SU-DHL-6 (cell line): ENCODE results near the gene ITPA.

ENCODE experiments used
- H2AFZ ChIP-seq: fragments of 200-600 bp; sonication (generic); 2 replicates; pipeline ENCODE4 v1.6.1; 2014; ENCODE audit warnings: low read depth, mild to moderate bottlenecking, moderate library complexity, mixed read lengths, antibody characterized with exemption, low read length; ENCODE audit not compliant: severe bottlenecking
- H3F3A ChIP-seq: fragments of 200-600 bp; shearing (Covaris generic); 2 replicates; pipeline ENCODE4 v1.6.0; 2016; ENCODE audit warnings: antibody characterized with exemption, mild to moderate bottlenecking; ENCODE audit not compliant: insufficient read depth
- H3K27ac ChIP-seq: fragments of 200-600 bp; sonication (generic); 2 replicates; pipeline ENCODE4 v1.5.1; 2016; ENCODE audit warnings: low read depth, mild to moderate bottlenecking, low read length, moderate library complexity, mixed read lengths
- H3K27me3 ChIP-seq: fragments of 200-600 bp; sonication (generic), shearing (Covaris generic); 2 replicates; pipeline ENCODE4 v1.6.0; 2014; ENCODE audit warnings: mild to moderate bottlenecking, low read length
- H3K36me3 ChIP-seq: fragments of 200-600 bp; sonication (generic); 2 replicates; pipeline ENCODE4 v1.6.1; 2014; ENCODE audit warnings: mild to moderate bottlenecking, low read length, mixed read lengths
- H3K4me2 ChIP-seq: fragments of 300-600, 200-600 bp; shearing (Covaris generic), sonication (generic); 2 replicates; pipeline ENCODE4 v1.6.0; 2014; ENCODE audit warnings: low read length, low read depth, mild to moderate bottlenecking; ENCODE audit not compliant: poor library complexity, severe bottlenecking
- H3K4me3 ChIP-seq: fragments of 200-600 bp; sonication (generic); 2 replicates; pipeline ENCODE4 v1.5.1; 2014; ENCODE audit warnings: antibody characterized with exemption, low read length, mild to moderate bottlenecking, mixed read lengths; ENCODE audit not compliant: insufficient read depth, poor library complexity, severe bottlenecking
- H3K79me2 ChIP-seq: fragments of 200-600 bp; sonication (generic); 2 replicates; pipeline ENCODE4 v1.6.1; 2014; ENCODE audit warnings: mild to moderate bottlenecking, low read length, moderate library complexity; ENCODE audit not compliant: insufficient read depth
- H3K9ac ChIP-seq: fragments of 200-600 bp; sonication (generic); 2 replicates; pipeline ENCODE4 v1.7.0; 2014; ENCODE audit warnings: mild to moderate bottlenecking, low read length
- H3K9me2 ChIP-seq: fragments of 200-600 bp; sonication (generic); replicated peaks from 2 replicates; pipeline ENCODE4 v1.6.1; 2014; ENCODE audit warnings: low read length; ENCODE audit not compliant: insufficient read depth
- H3K9me3 ChIP-seq: fragments of 200-600 bp; sonication (generic); 2 replicates; pipeline ENCODE4 v1.6.1; 2014; ENCODE audit warnings: low read length, mixed read lengths; ENCODE audit not compliant: insufficient read depth
- H4K20me1 ChIP-seq: fragments of 200-600 bp; sonication (generic); 2 replicates; pipeline ENCODE4 v1.6.1; 2014; ENCODE audit warnings: low read depth, mild to moderate bottlenecking, antibody characterized with exemption, low read length, moderate library complexity, mixed read lengths
- CTCF ChIP-seq: fragments of 200-600 bp; sonication (generic); IDR thresholded peaks from one replicate; pipeline ENCODE4 v1.5.1; 2017; ENCODE audit warnings: antibody characterized with exemption, mild to moderate bottlenecking, low read length, moderate library complexity; ENCODE audit not compliant: insufficient read depth, poor library complexity, severe bottlenecking
- EZH2phosphoT487 ChIP-seq: fragments of 200-600 bp; sonication (generic), shearing (Covaris generic); conservative IDR thresholded peaks from 2 replicates; pipeline ENCODE4 v1.6.1; 2018; ENCODE audit warnings: mild to moderate bottlenecking, antibody characterized with exemption, low read length, moderate library complexity, mixed read lengths

ITPA gene

GRCh38 chr20:3250091-3250504 lies 40.8 kb downstream of the ITPA start:
- Histone ChIP-seq H3K9me2 (no peaks in the 10 kb centered on the region), H3K27ac (no peak overlapping the region)

DNA sequence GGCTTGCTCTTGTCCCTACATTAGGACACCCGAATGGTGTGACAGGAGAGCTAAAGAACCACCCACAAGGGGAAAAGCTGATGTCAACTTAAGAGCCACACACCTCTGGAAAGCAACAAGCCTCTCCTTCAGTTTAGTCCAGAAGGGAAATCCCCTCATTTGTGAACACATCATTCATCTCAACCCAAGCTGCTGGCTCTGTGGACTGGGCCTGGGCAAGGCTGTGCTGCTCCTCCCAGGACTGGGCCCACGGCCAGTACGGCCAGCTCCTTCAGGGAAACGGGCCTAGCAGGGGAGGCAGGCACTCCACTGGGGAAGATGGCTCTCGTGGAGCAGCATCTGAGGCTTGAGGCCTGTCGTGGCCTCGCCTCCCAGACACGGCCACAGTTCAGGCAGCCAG lies 42.5 kb downstream of the ITPA start:
- Histone ChIP-seq H3K27ac (no peak overlapping the region), H3K9ac (no peak overlapping the region), H3K9me2 (no peaks in the 10 kb centered on the region), H3F3A (no peaks in the 10 kb centered on the region), H3K4me3 (no peak overlapping the region), H3K27me3 (no peaks in the 10 kb centered on the region), H2AFZ (no peak overlapping the region), H3K79me2 (no peaks in the 10 kb centered on the region), H3K36me3 (no peaks in the 10 kb centered on the region), H4K20me1 (no peaks in the 10 kb centered on the region), H3K9me3 (no peaks in the 10 kb centered on the region), H3K4me2 (no peak overlapping the region)
- TF ChIP-seq EZH2phosphoT487 (no peak), CTCF (no peak)

More at GRCh38 chr20:3250091-3250504, 40.8 kb downstream of the ITPA start:
- Histone ChIP-seq H3F3A (no peaks in the 10 kb centered on the region), H3K4me3 (no peak overlapping the region), H3K79me2 (no peaks in the 10 kb centered on the region), H3K36me3 (no peaks in the 10 kb centered on the region), H4K20me1 (no peaks in the 10 kb centered on the region), H3K9me3 (no peaks in the 10 kb centered on the region), H3K4me2 (no peak overlapping the region), H3K9ac (no peak overlapping the region), H2AFZ (no peak overlapping the region), H3K27me3 (no peaks in the 10 kb centered on the region)
- TF ChIP-seq EZH2phosphoT487 (no peak), CTCF (no peak)

GRCh38 chr20:3255728-3256127 lies 46.4 kb downstream of the ITPA start:
- Histone ChIP-seq H3K27me3 (no peaks in the 10 kb centered on the region), H3K36me3 (no peaks in the 10 kb centered on the region), H2AFZ (no peak overlapping the region), H3K9ac (no peak overlapping the region), H3K9me3 (no peaks in the 10 kb centered on the region), H3K4me2 (no peak overlapping the region), H4K20me1 (no peaks in the 10 kb centered on the region), H3K9me2 (no peaks in the 10 kb centered on the region), H3K79me2 (no peaks in the 10 kb centered on the region), H3K27ac (no peak overlapping the region), H3F3A (no peaks in the 10 kb centered on the region), H3K4me3 (no peak overlapping the region)
- TF ChIP-seq EZH2phosphoT487 (no peak), CTCF (no peak)
